ENCODE data around the gene CHD2. TPM values are rescaled to one million over a fixed set of nuclear protein-coding genes. Genes with fewer than 3 reads are reported as not detected.

CHD2 gene
- total RNA-seq, 1 donor from 2014 or later, result 100 TPM

DNA sequence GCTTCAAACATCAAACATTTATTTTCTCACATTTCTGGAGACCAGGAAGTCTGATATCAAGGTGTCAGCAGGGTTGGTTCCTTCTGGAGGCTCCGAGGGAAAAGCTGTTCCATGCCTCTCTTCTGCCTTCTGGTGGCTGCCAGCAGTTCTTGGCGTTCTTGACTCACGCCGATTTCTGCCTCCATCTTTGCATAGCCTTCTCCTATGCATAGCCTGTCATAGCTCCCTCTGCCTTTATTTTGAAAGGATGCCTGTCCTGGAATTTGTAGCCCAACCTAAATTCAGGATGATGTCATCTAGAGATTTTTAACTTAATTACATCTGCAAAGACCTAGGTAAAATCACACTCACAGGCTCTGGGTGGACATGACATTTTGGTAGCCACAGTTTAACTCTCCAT lies 118.5 kb downstream of the CHD2 start:
- no peak overlapping the region for H3K4me3 ChIP-seq
- H3K36me3 ChIP-seq, result peaks cover 2 to 93% of the 10 kb centered on the region in 2 donors
- DNase-seq (ENCODE audit: extremely low spot score in 2 of 2), result no peak
- no peak overlapping the region for H3K27ac ChIP-seq
- intact Hi-C loops (cut with DNase I), result loop anchor here (10.0 kb wide), 1 partner anchor 64 kb away; no protein-coding TSS in a partner anchor
- no peaks in the 10 kb centered on the region for H3K27me3 ChIP-seq
- TF ChIP-seq POLR2AphosphoS5 (IDR thresholded peaks at IDR 0.05; ENCODE audit: insufficient read depth in 1 of 2, low read depth in 1 of 2), result no peak
- TF ChIP-seq POLR2A (IDR thresholded peaks at IDR 0.05), result no peak
- TF ChIP-seq, protein P1, sequence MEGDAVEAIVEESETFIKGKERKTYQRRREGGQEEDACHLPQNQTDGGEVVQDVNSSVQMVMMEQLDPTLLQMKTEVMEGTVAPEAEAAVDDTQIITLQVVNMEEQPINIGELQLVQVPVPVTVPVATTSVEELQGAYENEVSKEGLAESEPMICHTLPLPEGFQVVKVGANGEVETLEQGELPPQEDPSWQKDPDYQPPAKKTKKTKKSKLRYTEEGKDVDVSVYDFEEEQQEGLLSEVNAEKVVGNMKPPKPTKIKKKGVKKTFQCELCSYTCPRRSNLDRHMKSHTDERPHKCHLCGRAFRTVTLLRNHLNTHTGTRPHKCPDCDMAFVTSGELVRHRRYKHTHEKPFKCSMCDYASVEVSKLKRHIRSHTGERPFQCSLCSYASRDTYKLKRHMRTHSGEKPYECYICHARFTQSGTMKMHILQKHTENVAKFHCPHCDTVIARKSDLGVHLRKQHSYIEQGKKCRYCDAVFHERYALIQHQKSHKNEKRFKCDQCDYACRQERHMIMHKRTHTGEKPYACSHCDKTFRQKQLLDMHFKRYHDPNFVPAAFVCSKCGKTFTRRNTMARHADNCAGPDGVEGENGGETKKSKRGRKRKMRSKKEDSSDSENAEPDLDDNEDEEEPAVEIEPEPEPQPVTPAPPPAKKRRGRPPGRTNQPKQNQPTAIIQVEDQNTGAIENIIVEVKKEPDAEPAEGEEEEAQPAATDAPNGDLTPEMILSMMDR (IDR thresholded peaks at IDR 0.05), result no peak
- no peaks in the 10 kb centered on the region for H3K9me3 ChIP-seq
- no peaks in the 10 kb centered on the region for H3K4me1 ChIP-seq

DNA sequence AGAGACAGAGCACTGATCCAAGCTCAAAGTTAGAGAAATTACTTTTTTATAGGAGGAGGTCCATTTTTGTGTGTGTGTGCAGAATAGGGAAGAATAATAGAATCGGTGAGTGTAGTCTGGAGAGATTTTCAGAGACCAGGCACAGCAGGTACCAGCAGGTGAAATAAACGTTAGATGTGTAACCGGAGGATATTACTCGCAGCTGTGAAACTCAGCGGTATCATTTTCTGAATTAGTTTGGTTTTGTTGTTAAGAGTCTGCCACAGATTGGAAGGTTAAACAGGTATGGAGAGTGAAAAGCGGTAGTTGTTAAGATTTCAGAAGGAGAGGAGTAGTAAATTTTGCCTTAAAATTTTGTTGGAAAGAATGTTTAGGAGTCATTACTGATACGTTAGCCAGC lies 119.0 kb downstream of the CHD2 start:
- intact Hi-C loops (cut with DNase I), result loop anchor here (10.0 kb wide), 1 partner anchor 64 kb away; no protein-coding TSS in a partner anchor
- TF ChIP-seq POLR2AphosphoS5 (IDR thresholded peaks at IDR 0.05; ENCODE audit: insufficient read depth in 1 of 2, low read depth in 1 of 2) (no peak), POLR2A (IDR thresholded peaks at IDR 0.05) (no peak)
- TF ChIP-seq, protein P1 (IDR thresholded peaks at IDR 0.05), result no peak
- no peak overlapping the region for H3K4me3 ChIP-seq
- no peaks in the 10 kb centered on the region for H3K27me3 ChIP-seq
- H3K9me3 ChIP-seq, result no peaks in the 10 kb centered on the region
- peaks cover 2 to 91% of the 10 kb centered on the region in 2 donors for H3K36me3 ChIP-seq
- H3K4me1 ChIP-seq, result no peaks in the 10 kb centered on the region
- no peak for DNase-seq (ENCODE audit: extremely low spot score in 2 of 2)
- no peak overlapping the region for H3K27ac ChIP-seq

DNA sequence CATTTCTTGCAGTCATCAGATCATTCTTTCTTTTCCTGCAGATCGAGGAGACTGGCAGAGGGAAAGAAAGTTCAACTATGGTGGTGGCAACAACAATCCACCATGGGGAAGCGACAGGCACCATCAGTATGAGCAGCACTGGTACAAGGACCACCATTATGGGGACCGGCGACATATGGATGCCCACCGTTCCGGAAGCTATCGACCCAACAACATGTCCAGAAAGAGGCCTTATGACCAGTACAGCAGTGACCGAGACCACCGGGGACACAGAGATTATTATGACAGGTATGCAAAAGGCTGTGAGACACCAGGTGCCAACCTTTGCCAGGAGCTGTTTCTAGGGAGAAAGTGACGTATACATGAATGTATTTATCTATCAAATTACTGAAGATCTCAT lies 119.8 kb downstream of the CHD2 start:
- H3K27ac ChIP-seq, result no peak overlapping the region
- H3K27me3 ChIP-seq, result no peaks in the 10 kb centered on the region
- H3K4me3 ChIP-seq, result no peak overlapping the region
- H3K36me3 ChIP-seq, result peaks cover 2 to 91% of the 10 kb centered on the region in 2 donors
- H3K9me3 ChIP-seq, result no peaks in the 10 kb centered on the region
- DNase-seq (ENCODE audit: extremely low spot score in 2 of 2), result no peak
- TF ChIP-seq POLR2A (IDR thresholded peaks at IDR 0.05), result no peak
- no peak for TF ChIP-seq POLR2AphosphoS5 (IDR thresholded peaks at IDR 0.05; ENCODE audit: insufficient read depth in 1 of 2, low read depth in 1 of 2)
- TF ChIP-seq, protein P1 (IDR thresholded peaks at IDR 0.05), result no peak
- intact Hi-C loops (cut with DNase I), result loop anchor here (10.0 kb wide), 1 partner anchor 65 kb away; no protein-coding TSS in a partner anchor
- H3K4me1 ChIP-seq, result no peaks in the 10 kb centered on the region

DNA sequence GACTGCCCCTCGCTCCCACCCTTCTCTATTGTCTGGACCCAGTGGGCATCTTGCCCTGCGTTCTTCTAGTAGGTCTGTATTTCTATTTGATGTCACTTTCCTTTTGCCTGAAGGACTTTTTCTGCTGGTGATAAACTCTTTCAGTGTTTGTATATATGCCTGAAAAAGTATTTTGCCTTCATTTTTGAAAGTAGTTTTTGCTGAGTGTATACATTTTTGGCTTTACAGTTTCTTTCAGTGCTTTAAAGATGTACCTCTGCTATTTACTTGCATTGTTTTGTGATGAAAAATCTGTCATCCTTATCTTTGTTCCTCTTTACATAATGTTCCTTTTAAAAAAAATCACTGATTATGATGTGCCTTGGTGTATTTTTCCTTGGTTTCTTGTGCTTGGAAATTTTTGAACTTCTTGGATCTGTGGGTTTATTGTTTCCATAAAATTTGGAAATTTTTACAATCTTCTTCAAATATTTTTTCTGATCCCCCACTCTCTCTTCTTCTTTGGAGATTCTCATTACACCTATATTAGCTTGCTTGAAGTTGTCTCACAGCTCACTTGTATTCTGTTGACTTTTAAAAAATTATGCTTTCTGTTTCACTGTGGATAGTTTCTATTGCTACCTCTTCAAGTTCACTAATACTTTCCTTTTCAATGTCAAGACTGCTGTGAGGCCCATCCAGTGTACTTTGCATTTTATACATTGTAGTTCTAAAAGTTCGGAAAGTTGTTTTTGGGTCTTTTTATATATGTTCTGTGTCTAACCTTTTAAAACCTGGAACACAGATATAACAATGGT lies 121.0 kb downstream of the CHD2 start:
- intact Hi-C loops (cut with DNase I), result no loop called here

More for the DNA sequence above, 121.0 kb downstream of the CHD2 start:
- no peaks in the 10 kb centered on the region for H3K27me3 ChIP-seq
- peaks cover 2 to 91% of the 10 kb centered on the region in 2 donors for H3K36me3 ChIP-seq
- no peak overlapping the region for H3K4me3 ChIP-seq
- H3K9me3 ChIP-seq, result no peaks in the 10 kb centered on the region
- no peak for DNase-seq (ENCODE audit: extremely low spot score in 2 of 2)
- H3K4me1 ChIP-seq, result peaks cover under 1% of the 10 kb centered on the region
- TF ChIP-seq, protein P1 (IDR thresholded peaks at IDR 0.05), result no peak
- TF ChIP-seq POLR2A (IDR thresholded peaks at IDR 0.05) (no peak), POLR2AphosphoS5 (IDR thresholded peaks at IDR 0.05; ENCODE audit: insufficient read depth in 1 of 2, low read depth in 1 of 2) (no peak)
- H3K27ac ChIP-seq, result no peak overlapping the region
